Measurements from ENCODE around the gene TUBA1C.

- TF ChIP-seq EZH2 (IDR thresholded peaks at IDR 0.05; ENCODE audit: low read depth, low read length, severe bottlenecking): no peak
- TF ChIP-seq POLR2A (IDR thresholded peaks at IDR 0.05; ENCODE audit: control extremely low read depth in 1 of 2, low read depth in 2 of 2, low read length in 2 of 2): no peak
- TF ChIP-seq POLR2AphosphoS5 (IDR thresholded peaks at IDR 0.05; ENCODE audit: low read depth, low read length): no peak
- no peak for TF ChIP-seq JUND (IDR thresholded peaks at IDR 0.05; ENCODE audit: low read length)
- TF ChIP-seq CTCF (IDR thresholded peaks at IDR 0.05; ENCODE audit: control extremely low read depth in 1 of 3, insufficient read depth in 1 of 3, low read depth in 1 of 3, low read length in 3 of 3): no peak
- TF ChIP-seq ASH2L (IDR thresholded peaks at IDR 0.05; ENCODE audit: low read length): no peak
- TF ChIP-seq CEBPB (IDR thresholded peaks at IDR 0.05; ENCODE audit: low read depth, low read length): no peak
- TF ChIP-seq TAF7 (optimal IDR thresholded peaks at IDR 0.05; ENCODE audit: borderline replicate concordance, low read depth, low read length): no peak
- TF ChIP-seq, protein P1, sequence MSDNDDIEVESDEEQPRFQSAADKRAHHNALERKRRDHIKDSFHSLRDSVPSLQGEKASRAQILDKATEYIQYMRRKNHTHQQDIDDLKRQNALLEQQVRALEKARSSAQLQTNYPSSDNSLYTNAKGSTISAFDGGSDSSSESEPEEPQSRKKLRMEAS (IDR thresholded peaks at IDR 0.05): no peak
Observed at GRCh38 chr12:49228653-49229052, 36.2 kb upstream of the TUBA1C start.

All from H1 (cell line).